Measurements from ENCODE around the gene PRR12.

The PRR12 gene

GRCh38 chr19:49599378-49600295 lies 8.7 kb downstream of the PRR12 start:
- no peak for DNase-seq (ENCODE audit: low read depth)
- TF ChIP-seq POLR2A (IDR thresholded peaks at IDR 0.05; ENCODE audit: extremely low read depth, insufficient read length): no peak
- no peak for TF ChIP-seq MAX (IDR thresholded peaks at IDR 0.05; ENCODE audit: low read depth, low read length)
- TF ChIP-seq MYC (IDR thresholded peaks at IDR 0.05; ENCODE audit: low read depth, low read length): no peak
- no peak for TF ChIP-seq CTCF (IDR thresholded peaks at IDR 0.05; ENCODE audit: low read depth, low read length)
- H3K4me3 ChIP-seq (ENCODE audit: low read depth, low read length): no peak overlapping the region

- H3K4me3 ChIP-seq (ENCODE audit: low read depth, low read length): no peak overlapping the region
- DNase-seq (ENCODE audit: low read depth): no peak
- TF ChIP-seq MYC (IDR thresholded peaks at IDR 0.05; ENCODE audit: low read depth, low read length) (no peak), MAX (IDR thresholded peaks at IDR 0.05; ENCODE audit: low read depth, low read length) (no peak), POLR2A (IDR thresholded peaks at IDR 0.05; ENCODE audit: extremely low read depth, insufficient read length) (no peak)
These were observed 10.6 kb downstream of the PRR12 start for GRCh38 chr19:49601482-49602038.

- no peak overlapping the region for H3K4me3 ChIP-seq (ENCODE audit: low read depth, low read length)
- no peak for TF ChIP-seq CTCF (IDR thresholded peaks at IDR 0.05; ENCODE audit: low read depth, low read length)
- no peak for TF ChIP-seq POLR2A (IDR thresholded peaks at IDR 0.05; ENCODE audit: extremely low read depth, insufficient read length)
- TF ChIP-seq MAX (IDR thresholded peaks at IDR 0.05; ENCODE audit: low read depth, low read length): no peak
- no peak for TF ChIP-seq MYC (IDR thresholded peaks at IDR 0.05; ENCODE audit: low read depth, low read length)
- DNase-seq (ENCODE audit: low read depth): no peak
These were observed 11.8 kb downstream of the PRR12 start for GRCh38 chr19:49602806-49603205.

GRCh38 chr19:49605605-49606004 lies 14.6 kb downstream of the PRR12 start:
- DNase-seq (ENCODE audit: low read depth): no peak
- TF ChIP-seq CTCF (IDR thresholded peaks at IDR 0.05; ENCODE audit: low read depth, low read length) (no peak), POLR2A (IDR thresholded peaks at IDR 0.05; ENCODE audit: extremely low read depth, insufficient read length) (no peak), MAX (IDR thresholded peaks at IDR 0.05; ENCODE audit: low read depth, low read length) (no peak), MYC (IDR thresholded peaks at IDR 0.05; ENCODE audit: low read depth, low read length) (no peak)
- H3K4me3 ChIP-seq (ENCODE audit: low read depth, low read length): no peak overlapping the region

- DNase-seq (ENCODE audit: low read depth): no peak
- H3K4me3 ChIP-seq (ENCODE audit: low read depth, low read length): no peak overlapping the region
- TF ChIP-seq CTCF (IDR thresholded peaks at IDR 0.05; ENCODE audit: low read depth, low read length): no peak
- no peak for TF ChIP-seq MAX (IDR thresholded peaks at IDR 0.05; ENCODE audit: low read depth, low read length)
- TF ChIP-seq POLR2A (IDR thresholded peaks at IDR 0.05; ENCODE audit: extremely low read depth, insufficient read length): no peak
- no peak for TF ChIP-seq MYC (IDR thresholded peaks at IDR 0.05; ENCODE audit: low read depth, low read length)
These were observed 18.6 kb downstream of the PRR12 start for GRCh38 chr19:49609499-49610092.
